Stimulated activated CD8-positive, alpha-beta memory T cell treated with anti-CD3 and anti-CD28 coated beads, Interleukin-15, amount 100 ng/mL, for 1 hour (primary cell): ENCODE results near the gene SIGLEC1.

ENCODE experiments used
- DNase-seq: peaks from one replicate; pipeline ENCODE4 v3.0.0-alpha.2; 2020; ENCODE audit warnings: low read depth

Gene SIGLEC1

DNA sequence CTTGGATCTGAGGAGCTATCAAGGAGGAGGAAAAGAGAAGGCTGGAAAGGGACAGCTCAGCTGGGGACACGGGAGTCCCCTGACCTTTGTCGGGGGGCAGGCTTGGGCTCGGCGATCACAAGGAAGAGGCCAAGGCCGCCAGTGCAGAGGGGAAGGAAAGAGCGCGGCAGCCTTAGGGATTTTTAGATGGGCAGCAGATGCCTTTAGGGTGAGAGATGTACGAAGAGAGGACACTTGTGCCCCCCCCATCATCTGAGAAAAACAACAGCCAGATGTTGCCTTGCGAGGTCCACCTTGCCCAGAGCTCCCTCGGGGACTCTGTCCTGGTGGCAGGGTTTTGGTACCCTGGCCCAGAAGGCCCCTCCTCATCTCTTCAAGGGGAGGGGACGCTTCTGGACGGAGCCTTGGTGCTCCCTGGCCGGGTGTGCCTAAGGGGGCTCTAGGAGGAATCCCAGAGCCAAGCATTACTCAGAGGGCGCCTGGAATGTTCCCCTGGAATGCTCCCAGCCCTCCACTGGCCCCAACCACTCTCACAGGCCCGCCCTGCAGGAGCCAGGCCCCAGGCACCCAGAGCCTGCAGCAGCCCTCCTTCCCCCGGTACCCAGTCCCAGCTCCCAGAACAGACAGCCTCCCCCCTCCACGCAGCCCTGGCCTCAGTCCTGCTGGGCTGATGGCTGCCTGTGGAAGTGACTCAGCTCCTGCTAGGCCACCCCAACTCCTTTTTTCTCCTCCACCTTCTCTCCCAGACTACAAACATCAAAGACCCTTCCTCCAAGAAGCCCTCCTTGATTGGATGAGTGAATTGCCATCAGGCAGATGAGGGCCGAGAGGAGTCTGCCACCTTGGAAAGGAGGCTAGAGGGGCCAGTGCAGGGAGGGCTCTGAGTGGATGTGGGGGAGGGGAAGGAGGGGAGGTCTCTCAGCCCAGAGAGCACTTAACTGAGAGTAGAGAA, 32.4 kb downstream of the SIGLEC1 start:
- no peak for DNase-seq

DNA sequence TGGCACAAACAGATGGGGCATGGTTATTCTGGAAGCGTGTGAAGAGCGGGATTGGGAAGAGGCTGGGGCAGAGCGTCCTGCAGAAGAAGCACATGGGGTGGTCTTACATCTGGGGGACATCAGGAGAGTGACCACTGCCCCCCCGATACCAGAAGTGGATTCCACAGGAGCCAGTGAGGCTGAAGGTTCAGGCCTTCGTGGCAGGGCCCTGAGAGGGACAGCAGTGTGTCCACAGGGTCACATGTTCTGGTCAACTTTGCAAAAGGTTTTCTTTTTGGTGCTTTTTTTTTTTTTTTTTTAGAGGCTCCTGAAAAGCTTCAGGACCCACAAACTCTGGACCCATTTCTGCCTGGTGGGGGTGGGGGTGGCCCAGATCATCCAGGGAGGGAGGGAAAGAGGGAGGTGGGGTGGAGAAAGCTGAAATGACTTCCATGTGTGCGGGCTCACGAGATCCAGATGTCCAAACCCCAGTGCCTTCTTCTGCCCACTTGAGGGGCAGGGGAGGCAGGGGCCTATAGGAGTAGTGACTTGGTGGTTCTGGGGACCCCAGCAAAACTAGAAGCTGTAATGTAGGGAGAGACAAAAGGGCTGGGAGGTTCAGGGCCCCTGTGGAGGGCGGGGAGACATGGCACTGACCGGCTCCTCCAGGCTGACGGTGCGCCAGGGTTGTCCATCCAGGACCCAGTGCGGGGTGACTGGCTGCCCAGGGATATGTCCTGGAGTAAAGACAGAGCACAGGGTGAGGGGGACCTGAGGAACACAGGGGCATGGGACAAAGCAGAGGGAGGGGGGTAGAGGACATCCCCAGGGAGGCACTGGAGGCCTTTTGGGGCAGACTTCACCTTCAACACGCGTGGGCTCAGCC, 33.3 kb downstream of the SIGLEC1 start:
- no peak for DNase-seq

DNA sequence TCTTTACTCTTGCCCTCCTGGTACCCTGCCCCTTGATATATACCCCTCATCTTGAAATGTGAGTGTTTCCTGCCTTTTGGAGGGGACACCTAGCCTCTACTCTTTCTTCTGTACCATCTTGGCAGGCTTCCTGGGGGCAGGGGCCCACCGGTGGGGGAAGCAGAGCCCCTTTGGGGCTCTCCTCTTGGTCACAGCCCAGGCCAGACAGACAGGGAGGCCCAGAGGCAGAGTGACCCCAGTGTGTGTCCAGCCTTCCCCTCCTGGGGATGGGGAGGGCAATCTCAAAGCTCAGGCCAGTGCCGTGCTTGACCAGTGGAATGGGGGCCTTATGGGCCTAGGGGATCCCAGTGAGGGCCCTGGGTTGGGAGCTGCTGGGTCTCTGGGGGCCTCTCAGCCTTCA, 34.2 kb downstream of the SIGLEC1 start:
- DNase-seq, result no peak

DNA sequence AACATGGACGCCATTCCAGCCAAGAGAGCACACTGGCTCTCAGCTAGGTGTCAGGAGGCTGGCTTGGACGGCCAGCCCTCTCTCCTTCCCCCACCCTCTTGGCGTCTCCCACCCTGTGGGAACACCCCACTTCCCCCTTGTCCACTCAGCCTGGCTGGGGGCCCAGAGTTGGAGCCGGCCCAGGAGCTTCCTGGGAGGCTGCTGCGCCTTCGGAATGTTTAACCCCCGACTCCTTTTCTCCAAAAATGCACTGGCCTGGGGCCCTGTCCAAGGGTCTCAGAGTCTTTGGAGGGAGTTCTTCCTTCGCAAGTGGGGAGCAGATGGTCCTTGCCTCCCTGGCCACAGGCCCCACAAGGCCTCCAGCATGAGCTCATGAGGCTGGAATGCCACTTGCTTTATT, 34.7 kb downstream of the SIGLEC1 start:
- DNase-seq, result no peak

DNA sequence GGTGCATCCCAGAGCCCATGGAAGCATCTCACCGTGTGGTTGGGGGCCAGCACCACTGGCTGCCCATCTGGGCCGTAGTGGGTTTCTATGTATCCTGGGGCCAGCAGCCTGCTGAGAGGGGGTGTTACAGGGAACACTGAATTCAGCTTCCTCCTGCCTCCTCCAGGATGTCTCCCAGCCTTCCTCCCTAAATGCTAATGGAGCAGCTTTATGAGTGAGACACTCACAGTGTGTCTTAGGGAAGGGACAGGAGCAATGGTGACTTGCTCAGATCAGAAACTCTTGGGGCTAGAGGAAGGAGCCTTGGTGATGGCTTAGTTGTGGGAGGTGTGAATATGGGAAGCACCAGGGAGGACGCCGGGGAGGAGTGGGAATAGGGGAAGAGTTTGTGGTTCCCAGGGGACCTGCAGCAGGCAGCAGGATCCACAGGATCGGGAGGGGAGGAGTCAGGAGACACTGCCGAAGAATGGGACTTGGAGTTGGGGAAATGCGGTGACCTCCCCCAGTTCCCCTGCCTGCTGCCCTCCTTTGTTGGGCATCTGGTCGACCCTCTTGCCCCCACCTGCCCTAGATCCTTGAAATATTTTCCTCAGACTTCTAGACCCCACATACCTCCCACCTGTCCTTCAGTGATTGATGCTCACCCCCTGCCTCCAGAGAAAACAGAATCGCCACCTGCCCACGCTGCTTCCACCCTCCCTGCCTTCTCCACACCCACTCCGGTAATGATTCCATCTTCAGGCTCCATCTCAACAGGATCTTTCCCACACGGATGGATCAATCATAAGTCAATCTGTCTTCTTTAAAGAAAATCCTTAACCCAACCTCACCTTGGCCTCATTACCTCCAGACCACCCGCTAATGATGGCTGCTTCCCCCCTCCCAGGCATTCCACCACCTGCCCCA, 37.2 kb downstream of the SIGLEC1 start:
- DNase-seq, result no peak

DNA sequence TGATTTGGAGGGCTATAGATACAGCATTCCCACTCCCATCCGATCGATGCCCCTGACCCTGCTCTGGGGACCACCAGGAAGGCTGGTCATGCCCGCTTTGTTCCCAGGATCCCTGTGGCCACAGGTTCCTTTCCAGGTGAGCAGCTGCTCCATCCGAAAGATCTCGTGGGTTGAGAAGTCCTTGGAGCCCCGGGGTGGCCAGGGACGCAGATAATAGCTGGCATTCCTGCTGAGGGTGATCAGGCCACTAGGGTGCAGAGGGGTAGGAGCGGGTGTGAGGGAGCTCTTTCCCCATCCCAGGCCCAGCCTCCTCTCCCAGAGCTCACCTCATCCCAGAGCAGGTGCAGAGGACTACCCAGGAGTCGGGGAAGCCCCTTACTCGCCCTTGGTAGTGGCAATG, 38.0 kb downstream of the SIGLEC1 start:
- DNase-seq, result no peak

DNA sequence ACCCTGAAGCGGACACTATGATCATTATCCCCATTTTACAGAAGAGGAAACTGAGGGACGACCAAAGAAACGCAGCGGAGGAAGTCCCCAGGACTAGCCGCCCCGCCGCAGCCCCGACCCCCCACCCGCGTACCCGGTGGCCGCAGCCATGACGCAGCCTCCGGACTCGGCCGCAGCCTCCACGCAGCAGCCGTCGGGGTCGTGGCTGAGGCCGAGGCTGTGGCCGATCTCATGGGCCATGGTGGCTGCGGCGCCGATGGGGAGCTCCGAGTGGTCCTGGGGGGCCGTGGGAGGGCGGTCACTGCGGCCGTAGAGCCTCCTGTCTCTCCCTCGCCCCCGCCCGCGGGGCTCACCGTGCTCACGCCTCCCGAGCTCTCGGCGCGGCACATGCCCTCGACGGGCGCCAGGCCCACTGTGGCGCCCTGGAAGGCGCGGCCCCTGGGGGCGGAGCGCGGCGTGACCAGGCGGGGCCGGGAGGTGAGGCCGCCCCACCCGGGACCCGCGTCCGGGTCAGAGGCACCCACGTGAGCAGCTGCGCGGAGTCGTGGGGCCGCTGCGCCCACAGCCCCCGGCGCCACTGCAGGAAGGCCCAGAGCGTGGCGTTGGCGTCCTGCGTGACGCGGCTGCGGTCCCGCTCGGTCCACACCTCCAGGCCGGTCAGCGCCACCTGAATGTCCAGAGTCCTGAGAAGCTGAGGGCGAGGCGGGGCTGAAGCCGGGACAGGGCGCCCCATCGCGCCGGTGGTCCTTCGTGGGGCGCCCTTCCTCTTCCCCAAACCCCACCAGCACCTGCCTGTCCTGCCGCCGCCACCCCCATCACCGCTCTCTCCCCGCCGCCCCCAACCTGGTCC, 39.0 kb downstream of the SIGLEC1 start:
- DNase-seq, result no peak

DNA sequence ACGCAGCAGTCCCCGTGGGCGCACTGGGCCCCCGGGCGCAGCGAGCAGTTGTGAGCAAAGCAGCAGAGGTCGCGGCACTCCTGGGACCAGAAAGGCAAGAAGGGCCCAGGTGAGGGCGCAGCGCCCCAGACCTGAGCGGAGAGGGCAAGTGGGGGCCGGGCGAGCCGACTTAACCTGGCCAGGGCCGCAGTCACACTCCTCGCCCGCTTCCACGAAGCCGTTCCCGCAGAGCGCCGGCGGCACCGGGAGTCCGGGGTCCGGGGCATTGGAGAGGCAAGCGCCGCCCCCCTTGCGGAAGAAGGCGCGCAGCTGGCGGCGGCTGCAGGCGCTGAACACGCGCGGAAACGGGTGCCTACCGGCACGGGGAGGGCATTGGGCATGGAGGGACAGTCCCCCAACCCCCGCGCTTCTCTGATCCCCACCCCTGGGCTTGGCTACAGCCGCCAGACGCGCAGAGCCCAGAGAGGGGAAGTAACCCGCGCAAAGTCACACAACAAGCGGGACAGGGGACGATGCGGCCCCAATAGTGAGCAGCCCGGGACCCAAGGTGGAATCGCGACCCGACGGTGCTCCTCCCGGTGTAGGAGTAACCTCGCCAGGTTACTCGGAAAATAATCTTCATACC, 39.7 kb downstream of the SIGLEC1 start:
- no peak for DNase-seq

DNA sequence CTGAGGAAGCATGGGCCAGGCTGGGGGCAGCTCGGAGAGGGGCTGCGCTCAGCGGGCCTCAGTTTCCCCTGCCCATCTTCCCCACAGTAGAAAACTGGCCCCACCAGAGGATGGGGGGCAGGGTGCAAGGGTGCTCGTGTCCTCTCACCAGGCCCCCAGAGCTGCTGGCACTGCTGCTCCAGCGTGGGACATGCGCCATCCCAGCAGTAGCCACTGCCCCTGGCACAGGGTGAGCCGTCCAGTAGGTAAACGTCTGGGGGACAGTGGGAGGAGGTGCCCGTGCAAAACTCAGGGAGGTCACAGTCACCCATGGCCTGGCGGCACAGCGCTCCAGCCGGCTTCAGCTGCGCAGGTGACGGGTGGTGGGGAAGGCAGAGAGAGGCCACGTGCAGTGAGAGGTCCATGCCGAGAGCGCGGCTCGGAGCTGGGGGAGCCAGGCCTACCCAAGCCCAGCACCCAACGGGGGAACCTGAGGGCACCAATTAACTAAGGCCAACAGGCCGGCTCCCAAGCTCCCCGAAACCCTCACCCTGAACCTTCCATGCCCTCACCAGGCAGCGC, 40.3 kb downstream of the SIGLEC1 start:
- no peak for DNase-seq

DNA sequence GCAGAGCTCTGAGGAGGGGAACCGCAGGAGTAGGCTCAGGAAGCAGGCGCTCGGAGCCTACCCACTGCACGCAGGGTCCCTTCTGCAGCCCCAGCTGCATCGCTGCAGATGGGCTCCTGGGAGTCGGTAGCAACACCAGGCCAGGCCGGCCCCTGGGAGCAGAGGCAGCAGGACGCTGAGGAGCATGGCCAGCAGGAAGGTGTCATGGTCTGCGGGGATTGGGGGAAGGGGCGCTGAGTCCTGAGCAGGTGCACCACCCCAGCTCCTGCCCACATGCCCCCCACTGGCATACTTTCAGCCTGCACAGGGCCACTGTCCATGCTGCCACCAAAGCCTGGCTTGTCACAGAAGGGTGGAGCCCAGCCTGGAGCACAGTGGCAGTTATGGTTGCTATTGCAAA, 41.5 kb downstream of the SIGLEC1 start:
- DNase-seq, result no peak

DNA sequence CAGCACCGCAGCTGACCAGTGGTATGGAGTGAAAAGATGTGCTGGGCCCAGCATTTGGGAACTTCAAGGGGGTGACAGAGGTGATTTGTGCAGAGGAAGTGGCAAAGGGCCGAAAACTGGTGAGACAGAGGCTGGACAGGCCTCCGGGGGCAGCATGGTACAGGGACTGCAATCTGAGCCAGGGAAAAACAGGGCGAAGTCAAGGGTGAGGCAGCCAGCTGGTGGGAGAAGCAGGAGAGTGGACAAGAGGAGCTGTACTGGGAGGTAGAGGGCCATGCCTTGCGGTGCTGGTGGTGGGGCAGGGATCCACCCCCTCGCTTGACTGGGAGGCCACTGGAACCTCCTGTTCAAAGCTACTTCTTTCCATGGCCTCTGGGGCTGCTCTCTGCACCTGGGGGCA, 41.9 kb downstream of the SIGLEC1 start:
- DNase-seq, result no peak

DNA sequence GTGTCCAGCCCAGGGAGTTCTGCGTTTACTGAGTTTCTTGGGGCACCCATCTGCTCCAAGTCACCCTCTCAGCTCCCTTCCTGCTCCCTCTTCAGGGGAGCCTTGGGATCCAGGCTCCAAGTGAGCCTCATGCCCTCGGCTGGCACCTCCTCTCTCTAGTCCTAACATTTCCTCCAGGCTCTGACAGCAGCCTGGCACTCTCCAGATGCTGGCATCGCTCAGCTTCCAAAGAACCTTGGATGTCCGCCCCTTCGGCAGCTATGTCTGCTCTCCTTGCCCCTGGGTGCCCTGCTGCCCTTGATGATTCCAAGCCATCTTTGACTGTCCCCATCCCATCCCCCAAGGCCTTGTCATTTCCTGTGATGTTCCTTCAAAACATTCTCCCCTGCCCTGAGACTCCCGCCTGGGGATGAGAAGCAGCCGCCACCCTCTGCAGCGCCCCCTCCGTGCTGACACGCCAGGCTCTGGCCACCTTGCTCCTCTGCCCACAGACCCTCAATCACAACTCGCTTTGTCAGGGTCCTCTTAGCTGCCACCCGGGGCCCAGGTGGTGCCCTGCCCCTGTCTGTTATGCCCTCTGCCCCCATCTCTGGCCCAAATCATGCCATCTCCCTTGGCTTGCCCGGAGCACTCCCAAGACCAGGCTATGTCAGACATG, 42.6 kb downstream of the SIGLEC1 start:
- DNase-seq, result no peak

DNA sequence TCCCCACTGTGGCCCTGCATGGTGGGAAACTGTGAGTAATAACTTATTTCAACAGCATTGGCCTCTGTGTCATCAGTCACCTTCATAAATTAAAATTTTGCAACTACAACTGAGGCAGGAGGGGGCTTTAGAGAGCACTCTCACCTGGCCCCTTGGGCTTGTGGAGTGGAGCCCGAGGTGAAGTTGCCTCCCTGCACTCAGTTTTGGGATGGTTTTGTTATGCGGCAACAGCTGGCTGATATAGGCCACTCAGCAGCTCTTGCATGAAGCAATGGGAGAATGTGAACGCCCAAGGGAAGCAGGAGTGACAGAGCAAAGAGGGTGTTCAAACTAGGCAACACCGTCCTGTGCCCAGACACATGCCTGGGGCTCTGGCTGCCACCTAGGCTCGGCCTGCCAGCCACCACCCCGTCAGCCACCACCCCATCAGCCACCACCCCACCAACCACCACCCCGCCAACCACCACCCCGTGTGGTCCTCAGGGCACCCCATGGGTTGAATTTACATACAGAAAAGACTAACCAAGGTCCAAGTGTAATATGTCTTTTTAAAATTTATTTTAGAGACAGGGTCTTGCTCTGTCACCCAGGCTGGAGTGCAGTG, 44.9 kb downstream of the SIGLEC1 start:
- DNase-seq, result no peak

DNA sequence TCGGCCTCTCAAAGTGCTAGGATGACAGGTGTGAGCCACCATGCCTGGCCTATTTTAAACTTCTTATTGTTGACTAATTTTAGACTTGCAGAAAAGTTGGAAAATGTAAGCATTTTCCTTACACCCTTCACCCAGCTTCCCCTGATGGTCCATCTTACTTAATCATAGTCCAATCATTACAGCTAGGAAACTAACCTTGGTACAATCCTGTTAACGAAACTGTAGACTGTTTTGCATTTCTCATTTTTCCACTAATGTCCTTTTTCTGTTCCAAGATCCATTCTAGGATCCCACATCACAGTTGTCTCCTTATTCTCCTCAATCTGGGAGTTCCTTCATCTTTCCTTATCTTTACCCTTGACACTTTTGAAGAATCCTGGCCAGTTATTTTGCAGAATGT, 48.5 kb downstream of the SIGLEC1 start:
- no peak for DNase-seq

DNA sequence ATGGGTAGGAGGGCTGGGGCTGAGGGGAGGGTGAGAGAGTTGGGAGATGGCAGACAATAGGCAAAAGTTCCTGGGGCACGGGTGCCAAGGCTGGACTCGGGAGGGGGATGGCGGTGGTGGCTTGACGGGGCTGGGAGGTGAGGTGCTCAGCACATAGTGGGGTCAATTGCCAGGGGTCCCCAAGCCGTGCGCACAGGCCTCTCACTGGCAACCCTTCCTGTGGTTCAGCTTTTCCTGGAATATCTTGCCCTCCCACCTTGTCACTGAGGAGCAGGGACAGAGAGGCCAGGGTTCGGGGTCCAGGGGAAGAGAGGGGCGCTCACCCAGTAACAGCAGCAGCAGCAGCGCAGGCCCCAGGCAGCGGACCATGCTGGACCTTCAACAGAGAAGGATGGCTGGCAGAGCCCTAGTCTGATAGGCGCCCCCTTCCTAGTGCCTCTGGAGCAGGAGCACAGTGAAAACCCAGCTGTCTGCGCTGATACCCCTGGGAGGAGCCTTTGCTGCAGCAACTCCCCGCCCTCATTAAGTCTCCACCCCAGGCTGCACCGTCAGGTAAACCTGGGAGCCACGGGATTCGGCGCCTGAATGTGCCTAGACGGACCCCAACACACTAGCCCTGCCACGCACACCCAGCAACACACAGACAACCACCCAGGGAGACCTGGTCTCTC, 49.2 kb downstream of the SIGLEC1 start, which contains the start of gene GFRA4:
Gene GFRA4, minus strand, starts transcription at position 369 of the 671 bp plus-strand sequence. Its CDS starts 0 bp downstream, at position 369.
- DNase-seq, result no peak
